ENCODE results near the gene FAM131A.

The FAM131A gene

GRCh38 chr3:184337399-184337714 lies at the start of gene FAM131A:
Gene FAM131A, plus strand, starts transcription at chr3:184337600. Its CDS starts 31 bp downstream, at chr3:184337631.
- peak within 1 kb of the TSS; percentile 56 for H3K4me3 ChIP-seq (ENCODE audit: low read depth, low read length)
- in situ Hi-C loops (cut with HindIII; ENCODE audit: low sequenced_read_pairs), result no loop called here
- no peak for DNase-seq (ENCODE audit: low read depth, low spot score)
- TF ChIP-seq CTCF (IDR thresholded peaks at IDR 0.05; ENCODE audit: low read depth, low read length), result no peak

- in situ Hi-C loops (cut with HindIII; ENCODE audit: low sequenced_read_pairs), result no loop called here
- peak; percentile 27 for DNase-seq (ENCODE audit: low read depth, low spot score)
- TF ChIP-seq CTCF (IDR thresholded peaks at IDR 0.05; ENCODE audit: low read depth, low read length), result peak; percentile 63
- H3K4me3 ChIP-seq (ENCODE audit: low read depth, low read length), result no peak overlapping the region
Observed at GRCh38 chr3:184289426-184289938, 47.9 kb upstream of the FAM131A start.

DNA sequence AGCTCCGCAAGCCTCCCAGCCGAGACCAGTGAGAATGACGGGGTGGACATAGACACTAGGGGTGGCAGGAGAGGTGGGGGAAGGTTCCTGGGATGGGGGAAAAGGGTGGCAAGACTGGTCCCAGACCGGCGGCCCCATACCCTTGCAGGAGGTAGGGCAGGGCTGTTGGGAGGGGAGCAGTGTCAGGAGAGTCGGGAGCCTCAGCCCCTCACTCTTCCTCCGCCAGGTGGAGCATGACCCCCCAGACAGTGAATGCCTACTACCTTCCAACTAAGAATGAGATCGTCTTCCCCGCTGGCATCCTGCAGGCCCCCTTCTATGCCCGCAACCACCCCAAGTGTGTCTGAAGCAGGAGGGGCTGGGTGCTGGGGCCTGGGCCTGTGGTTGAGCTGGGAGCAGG lies 47.1 kb upstream of the FAM131A start:
- in situ Hi-C loops (cut with HindIII; ENCODE audit: low sequenced_read_pairs), result no loop called here
- TF ChIP-seq CTCF (IDR thresholded peaks at IDR 0.05; ENCODE audit: low read depth, low read length), result no peak
- no peak overlapping the region for H3K4me3 ChIP-seq (ENCODE audit: low read depth, low read length)
- no peak for DNase-seq (ENCODE audit: low read depth, low spot score)

DNA sequence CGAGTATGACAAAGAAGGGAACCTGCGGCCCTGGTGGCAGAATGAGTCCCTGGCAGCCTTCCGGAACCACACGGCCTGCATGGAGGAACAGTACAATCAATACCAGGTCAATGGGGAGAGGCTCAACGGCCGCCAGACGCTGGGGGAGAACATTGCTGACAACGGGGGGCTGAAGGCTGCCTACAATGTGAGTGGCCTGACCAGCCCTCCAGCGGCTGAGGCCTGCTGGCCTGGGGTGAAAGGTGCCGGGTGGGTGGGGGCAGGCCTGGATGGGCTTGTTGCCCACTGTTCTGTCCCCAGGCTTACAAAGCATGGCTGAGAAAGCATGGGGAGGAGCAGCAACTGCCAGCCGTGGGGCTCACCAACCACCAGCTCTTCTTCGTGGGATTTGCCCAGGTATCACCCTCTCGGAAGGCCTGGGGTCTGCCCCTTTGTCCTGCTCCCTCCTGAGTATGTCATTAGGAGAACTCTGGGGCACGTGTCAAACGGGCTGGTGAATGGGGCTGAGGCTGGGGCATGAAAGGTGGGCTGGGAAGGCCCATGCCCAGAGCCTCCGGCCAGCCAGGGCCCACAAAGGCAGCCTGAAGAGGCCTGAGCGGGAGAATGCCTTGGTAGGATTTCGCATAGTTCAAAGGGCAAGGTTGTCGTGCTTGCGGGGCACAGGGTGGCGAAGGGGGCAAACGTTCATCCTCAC lies 46.2 kb upstream of the FAM131A start:
- H3K4me3 ChIP-seq (ENCODE audit: low read depth, low read length), result no peak overlapping the region
- in situ Hi-C loops (cut with HindIII; ENCODE audit: low sequenced_read_pairs), result no loop called here
- TF ChIP-seq CTCF (IDR thresholded peaks at IDR 0.05; ENCODE audit: low read depth, low read length), result no peak

DNA sequence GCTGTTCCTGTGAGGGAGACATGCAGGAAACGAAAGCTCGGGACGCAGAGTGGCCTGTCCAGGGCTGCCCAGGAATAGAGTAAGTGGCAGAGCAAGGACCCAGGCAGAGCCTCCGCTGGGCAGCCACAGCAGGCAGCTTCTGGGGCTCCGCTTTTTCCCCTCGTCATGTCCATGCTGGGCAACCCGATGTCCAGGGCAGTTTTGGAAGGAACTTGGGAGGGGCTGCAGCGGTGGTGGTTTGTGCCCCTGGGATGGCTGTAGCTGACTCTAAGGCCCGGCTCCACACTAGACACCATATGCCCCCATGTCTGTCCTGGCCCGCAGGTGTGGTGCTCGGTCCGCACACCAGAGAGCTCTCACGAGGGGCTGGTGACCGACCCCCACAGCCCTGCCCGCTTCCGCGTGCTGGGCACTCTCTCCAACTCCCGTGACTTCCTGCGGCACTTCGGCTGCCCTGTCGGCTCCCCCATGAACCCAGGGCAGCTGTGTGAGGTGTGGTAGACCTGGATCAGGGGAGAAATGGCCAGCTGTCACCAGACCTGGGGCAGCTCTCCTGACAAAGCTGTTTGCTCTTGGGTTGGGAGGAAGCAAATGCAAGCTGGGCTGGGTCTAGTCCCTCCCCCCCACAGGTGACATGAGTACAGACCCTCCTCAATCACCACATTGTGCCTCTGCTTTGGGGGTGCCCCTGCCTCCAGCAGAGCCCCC lies 45.5 kb upstream of the FAM131A start:
- in situ Hi-C loops (cut with HindIII; ENCODE audit: low sequenced_read_pairs), result no loop called here
- no peak for TF ChIP-seq CTCF (IDR thresholded peaks at IDR 0.05; ENCODE audit: low read depth, low read length)
- H3K4me3 ChIP-seq (ENCODE audit: low read depth, low read length), result no peak overlapping the region
- DNase-seq (ENCODE audit: low read depth, low spot score), result no peak

More for the DNA sequence above, 46.2 kb upstream of the FAM131A start:
- no peak for DNase-seq (ENCODE audit: low read depth, low spot score)

DNA sequence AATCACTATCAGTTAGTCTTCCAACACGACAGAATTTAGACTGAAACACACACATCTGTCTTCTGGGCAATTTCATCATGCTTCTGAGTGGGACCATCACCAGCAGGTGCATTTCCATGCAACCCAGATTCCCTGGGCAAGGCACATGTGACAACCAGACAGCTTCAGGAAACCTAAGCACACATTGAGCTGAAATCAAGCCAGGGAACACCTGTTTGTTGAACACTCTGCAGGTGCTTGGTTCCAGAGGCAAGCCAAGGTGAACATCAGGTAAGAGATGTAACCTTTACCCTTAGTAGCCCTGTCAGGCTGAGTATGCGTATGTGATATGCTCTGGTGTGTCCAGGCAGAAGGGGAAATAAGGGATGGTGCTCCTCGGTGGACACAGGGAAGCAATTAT lies 41.6 kb upstream of the FAM131A start:
- H3K4me3 ChIP-seq (ENCODE audit: low read depth, low read length), result no peak overlapping the region
- no peak for TF ChIP-seq CTCF (IDR thresholded peaks at IDR 0.05; ENCODE audit: low read depth, low read length)
- in situ Hi-C loops (cut with HindIII; ENCODE audit: low sequenced_read_pairs), result no loop called here
- no peak for DNase-seq (ENCODE audit: low read depth, low spot score)

Measured in astrocyte of the spinal cord (primary cell).